HG03280 (cell line): ENCODE results near the gene SLC24A4.

Experiments used
- ATAC-seq: cut with Tn5 transposase; IDR thresholded peaks from one replicate; pipeline ENCODE4 v1.9.1; 2021; ENCODE audit warnings: mild to moderate bottlenecking, moderate library complexity; ENCODE audit not compliant: unreplicated experiment

SLC24A4 gene

GRCh38 chr14:92323011-92323915 lies at the start of gene SLC24A4:
SLC24A4 (plus strand) TSS chr14:92323165; CDS start chr14:92323831, 666 bp downstream.
- ATAC-seq = no peak

GRCh38 chr14:92273166-92273565 lies 49.8 kb upstream of the SLC24A4 start:
- no peak for ATAC-seq

- no peak for ATAC-seq
Measured at GRCh38 chr14:92274055-92274454, 48.9 kb upstream of the SLC24A4 start.

- no peak for ATAC-seq
Measured at GRCh38 chr14:92276074-92276473, 46.9 kb upstream of the SLC24A4 start.

- no peak for ATAC-seq
Measured at GRCh38 chr14:92277031-92277430, 45.9 kb upstream of the SLC24A4 start.

GRCh38 chr14:92280554-92281262 lies 42.3 kb upstream of the SLC24A4 start:
- ATAC-seq = no peak

GRCh38 chr14:92282669-92283068 lies 40.3 kb upstream of the SLC24A4 start:
- no peak for ATAC-seq

GRCh38 chr14:92285311-92285710 lies 37.7 kb upstream of the SLC24A4 start:
- ATAC-seq = no peak

GRCh38 chr14:92287987-92288386 lies 35.0 kb upstream of the SLC24A4 start:
- no peak for ATAC-seq

GRCh38 chr14:92288994-92289660 lies 33.8 kb upstream of the SLC24A4 start:
- ATAC-seq = no peak

- no peak for ATAC-seq
Measured at GRCh38 chr14:92292673-92293072, 30.3 kb upstream of the SLC24A4 start.

- no peak for ATAC-seq
Measured at GRCh38 chr14:92294506-92294905, 28.5 kb upstream of the SLC24A4 start.

- no peak for ATAC-seq
Measured at GRCh38 chr14:92297818-92298595, 25.0 kb upstream of the SLC24A4 start.

GRCh38 chr14:92302481-92302880 lies 20.5 kb upstream of the SLC24A4 start:
- ATAC-seq = no peak

GRCh38 chr14:92308716-92309115 lies 14.2 kb upstream of the SLC24A4 start:
- ATAC-seq = no peak

GRCh38 chr14:92309968-92310530 lies 12.9 kb upstream of the SLC24A4 start:
- no peak for ATAC-seq

- no peak for ATAC-seq
Measured at GRCh38 chr14:92310776-92311375, 12.1 kb upstream of the SLC24A4 start.

- no peak for ATAC-seq
Measured at GRCh38 chr14:92314182-92314581, 8.8 kb upstream of the SLC24A4 start.

GRCh38 chr14:92315050-92315805 lies 7.7 kb upstream of the SLC24A4 start:
- no peak for ATAC-seq
